ENCODE measurements around the gene HEPH.
"Not testable (repeated sequence)": the region's sequence is repeated elsewhere in the genome, so short reads cannot be mapped to it uniquely, and the experiment has no call there.

The HEPH gene, protein sequence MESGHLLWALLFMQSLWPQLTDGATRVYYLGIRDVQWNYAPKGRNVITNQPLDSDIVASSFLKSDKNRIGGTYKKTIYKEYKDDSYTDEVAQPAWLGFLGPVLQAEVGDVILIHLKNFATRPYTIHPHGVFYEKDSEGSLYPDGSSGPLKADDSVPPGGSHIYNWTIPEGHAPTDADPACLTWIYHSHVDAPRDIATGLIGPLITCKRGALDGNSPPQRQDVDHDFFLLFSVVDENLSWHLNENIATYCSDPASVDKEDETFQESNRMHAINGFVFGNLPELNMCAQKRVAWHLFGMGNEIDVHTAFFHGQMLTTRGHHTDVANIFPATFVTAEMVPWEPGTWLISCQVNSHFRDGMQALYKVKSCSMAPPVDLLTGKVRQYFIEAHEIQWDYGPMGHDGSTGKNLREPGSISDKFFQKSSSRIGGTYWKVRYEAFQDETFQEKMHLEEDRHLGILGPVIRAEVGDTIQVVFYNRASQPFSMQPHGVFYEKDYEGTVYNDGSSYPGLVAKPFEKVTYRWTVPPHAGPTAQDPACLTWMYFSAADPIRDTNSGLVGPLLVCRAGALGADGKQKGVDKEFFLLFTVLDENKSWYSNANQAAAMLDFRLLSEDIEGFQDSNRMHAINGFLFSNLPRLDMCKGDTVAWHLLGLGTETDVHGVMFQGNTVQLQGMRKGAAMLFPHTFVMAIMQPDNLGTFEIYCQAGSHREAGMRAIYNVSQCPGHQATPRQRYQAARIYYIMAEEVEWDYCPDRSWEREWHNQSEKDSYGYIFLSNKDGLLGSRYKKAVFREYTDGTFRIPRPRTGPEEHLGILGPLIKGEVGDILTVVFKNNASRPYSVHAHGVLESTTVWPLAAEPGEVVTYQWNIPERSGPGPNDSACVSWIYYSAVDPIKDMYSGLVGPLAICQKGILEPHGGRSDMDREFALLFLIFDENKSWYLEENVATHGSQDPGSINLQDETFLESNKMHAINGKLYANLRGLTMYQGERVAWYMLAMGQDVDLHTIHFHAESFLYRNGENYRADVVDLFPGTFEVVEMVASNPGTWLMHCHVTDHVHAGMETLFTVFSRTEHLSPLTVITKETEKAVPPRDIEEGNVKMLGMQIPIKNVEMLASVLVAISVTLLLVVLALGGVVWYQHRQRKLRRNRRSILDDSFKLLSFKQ

GRCh38 chrX:66163849-66164411, at the start of gene HEPH:
Gene HEPH (plus strand): TSS chrX:66164247. CDS start chrX:66170571, 6,324 bp downstream.
- no peak for DNase-seq

- DNase-seq: not testable (repeated sequence)
Measured at GRCh38 chrX:66118722-66119121, 45.3 kb upstream of the HEPH start.

- not testable (repeated sequence) for DNase-seq
Measured at GRCh38 chrX:66121354-66121753, 42.7 kb upstream of the HEPH start.

DNA sequence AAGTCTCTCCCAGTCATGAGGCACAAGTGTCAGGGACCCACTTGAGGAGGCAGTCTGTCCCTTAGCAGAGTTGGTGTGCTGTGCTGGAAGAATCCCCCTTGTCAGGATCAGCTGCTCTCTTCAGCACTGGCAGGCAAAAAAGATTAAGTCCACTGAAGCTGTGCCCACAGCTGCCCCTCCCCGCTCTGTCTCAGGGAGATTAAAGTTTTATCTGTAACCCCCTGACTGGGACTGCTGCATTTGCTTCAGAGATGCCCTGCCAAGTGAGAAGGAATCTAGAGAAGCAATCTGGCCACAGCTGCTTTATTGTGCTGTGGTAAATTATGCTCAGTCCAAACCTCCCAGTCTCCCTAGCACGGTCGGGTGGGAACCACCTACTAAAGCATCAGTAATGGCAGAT, 37.4 kb upstream of the HEPH start:
- DNase-seq: no peak

DNA sequence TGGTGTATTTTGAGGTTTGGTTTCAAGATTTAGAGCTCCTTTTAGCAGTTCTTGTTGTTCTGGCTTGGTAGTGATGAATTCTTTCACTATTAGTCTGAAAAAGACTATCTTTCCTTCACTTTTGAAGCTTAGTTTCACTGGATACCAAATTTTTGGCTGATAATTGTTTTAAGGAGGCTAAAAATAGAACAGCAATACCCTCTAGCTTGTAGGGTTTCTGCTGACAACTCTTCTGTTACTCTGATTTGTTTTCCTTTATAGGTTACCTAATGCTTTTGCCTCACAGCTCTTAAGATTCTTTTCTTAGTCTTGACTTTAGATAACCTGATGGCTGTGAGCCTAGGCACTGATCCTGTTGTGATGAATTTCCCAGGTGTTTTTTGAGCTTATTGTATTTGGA, 33.6 kb upstream of the HEPH start:
- no peak for DNase-seq

GRCh38 chrX:66135284-66135683, 28.8 kb upstream of the HEPH start:
- not testable (repeated sequence) for DNase-seq

GRCh38 chrX:66142351-66142750, 21.7 kb upstream of the HEPH start:
- no peak for DNase-seq

GRCh38 chrX:66144258-66144657, 19.8 kb upstream of the HEPH start:
- DNase-seq: no peak

- no peak for DNase-seq
Measured at GRCh38 chrX:66149519-66149918, 14.5 kb upstream of the HEPH start.

GRCh38 chrX:66150163-66150562, 13.9 kb upstream of the HEPH start:
- no peak for DNase-seq

DNA sequence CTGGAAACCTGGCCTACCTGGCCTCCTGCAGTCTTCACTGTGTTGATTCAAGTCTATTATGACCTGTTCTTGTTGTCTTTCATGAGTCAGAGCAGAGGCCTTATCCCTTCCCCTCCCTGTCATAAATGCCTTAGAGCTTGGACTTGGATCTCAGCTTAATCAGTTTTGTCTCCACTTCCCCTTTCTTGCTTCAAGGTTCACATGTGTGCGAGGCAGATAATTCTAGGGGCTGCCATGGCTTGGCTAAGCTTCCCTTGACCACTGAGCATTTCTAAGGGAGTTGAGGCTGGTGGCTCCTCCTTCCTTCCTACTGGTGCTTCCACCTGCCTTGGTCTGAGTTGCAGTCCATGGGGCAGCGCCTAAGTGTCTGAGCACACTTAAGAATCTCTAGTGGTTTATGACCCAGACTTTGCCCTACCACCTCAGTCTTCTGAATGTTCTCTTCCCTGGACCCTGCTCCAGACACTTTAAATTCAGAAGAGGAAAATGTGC, 1.7 kb upstream of the HEPH start:
- DNase-seq: no peak

DNA sequence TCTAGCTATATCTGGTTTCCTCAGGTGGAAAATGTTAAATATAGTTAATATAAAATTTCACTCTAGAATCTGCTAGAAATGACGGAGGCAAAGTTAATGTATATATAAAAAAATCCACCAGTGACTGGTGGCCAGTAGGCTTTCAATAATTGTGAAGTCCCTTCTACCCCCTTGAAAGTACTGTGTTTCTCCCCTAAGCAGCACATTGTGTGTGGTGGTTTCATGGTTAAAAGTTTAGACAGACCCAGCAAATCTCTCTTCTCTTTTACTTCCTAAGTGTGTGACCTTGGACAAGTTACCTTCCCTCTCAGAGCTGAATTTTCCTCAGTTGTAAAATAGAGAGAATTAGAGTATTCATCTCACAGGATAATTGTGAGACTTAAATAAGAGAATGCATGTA, 600 bp upstream of the HEPH start:
- DNase-seq: no peak

- no peak for DNase-seq
Measured at GRCh38 chrX:66164470-66164869, 423 bp downstream of the HEPH start.

- DNase-seq: no peak
Measured at GRCh38 chrX:66164931-66165330, 884 bp downstream of the HEPH start.

DNA sequence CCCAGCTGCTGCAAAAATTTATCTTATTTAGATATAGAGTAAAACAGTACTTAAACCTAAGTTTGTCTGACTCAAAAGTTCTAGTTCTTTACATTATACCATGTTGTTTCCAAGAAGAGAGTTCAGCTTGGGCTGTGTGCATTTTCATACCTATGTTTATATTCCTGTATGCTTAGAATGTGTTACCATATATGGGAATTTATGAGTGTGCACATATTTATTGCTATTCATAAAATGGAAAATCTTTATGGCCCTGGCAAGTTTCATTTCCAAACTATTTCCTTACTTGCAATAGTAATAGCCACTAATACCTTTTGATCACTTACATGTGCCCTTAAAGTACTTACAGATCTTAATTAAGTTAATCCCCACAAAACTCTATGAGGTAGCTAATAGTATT, 2.6 kb downstream of the HEPH start:
- DNase-seq: no peak

GRCh38 chrX:66167431-66167830, 3.4 kb downstream of the HEPH start:
- DNase-seq: no peak

DNA sequence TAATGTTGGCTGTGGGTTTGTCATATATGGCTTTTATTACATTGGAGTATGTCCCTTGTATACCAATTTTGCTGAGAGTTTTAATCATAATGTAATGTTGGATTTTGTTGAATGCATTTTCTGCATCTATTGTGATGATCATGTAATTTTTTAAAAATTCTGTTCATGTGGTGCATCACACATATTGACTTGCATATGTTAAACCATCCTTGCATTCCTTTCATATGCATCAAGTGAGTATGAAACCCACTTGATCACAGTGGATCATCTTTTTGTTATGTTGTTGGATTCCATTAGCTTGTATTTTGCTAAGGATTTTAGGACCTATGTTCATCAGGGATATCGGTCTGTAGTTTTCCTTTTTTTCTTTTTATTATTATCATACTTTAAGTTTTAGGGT, 12.1 kb downstream of the HEPH start:
- no peak for DNase-seq

- DNase-seq: no peak
Measured at GRCh38 chrX:66191563-66191962, 27.5 kb downstream of the HEPH start.

DNA sequence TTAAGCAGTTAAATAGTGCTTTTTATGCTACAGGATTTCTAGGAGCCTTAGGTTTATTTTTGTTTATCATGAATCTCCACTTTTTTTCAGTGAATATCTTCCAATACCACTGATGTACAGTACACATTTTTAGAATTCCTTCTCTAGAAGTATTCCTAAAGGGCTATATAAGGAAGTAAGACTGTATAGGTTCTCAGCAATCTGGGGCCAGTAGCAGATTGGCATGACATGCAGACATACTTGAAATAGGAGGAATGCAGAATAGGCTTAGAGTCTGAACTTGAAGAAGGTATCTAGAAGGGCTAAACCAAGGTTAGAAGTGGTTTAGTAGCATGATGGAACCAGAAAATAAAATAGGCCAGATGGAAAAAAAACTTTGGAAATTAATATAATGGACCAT, 29.8 kb downstream of the HEPH start:
- no peak for DNase-seq

GRCh38 chrX:66200050-66200664, 36.1 kb downstream of the HEPH start:
- DNase-seq: no peak

GRCh38 chrX:66200855-66201795, 37.1 kb downstream of the HEPH start:
- no peak for DNase-seq
